Spleen (tissue), 13 donors: ENCODE measurements around the gene MAB21L1. TPM values are rescaled to one million over a fixed set of nuclear protein-coding genes. Genes with fewer than 3 reads are reported as not detected.

Experiments used
- DNase-seq: peaks from one replicate; pipeline ENCODE4 v3.0.0-alpha.2; 2020
- H3K27ac ChIP-seq, 8 donors: fragments of 200-600 bp; sonication (generic) in 7 of 8; 1 replicate in 4 of 8; 2 replicates in 4 of 8; pipeline versions ENCODE4 v1.5.0 to v1.8.0; 2016 to 2021; ENCODE audit warnings: inconsistent platforms in 4 of 8, mild to moderate bottlenecking in 4 of 8, moderate library complexity in 1 of 8
- H3K27me3 ChIP-seq, 7 donors: fragments of 200-600 bp; sonication (generic) in 6 of 7; replicated peaks in 1 of 7; 1 replicate in 4 of 7; 2 replicates in 3 of 7; pipeline versions ENCODE4 v1.5.0 to v1.8.0; 2016 to 2021; ENCODE audit warnings: inconsistent platforms in 3 of 7, mild to moderate bottlenecking in 1 of 7
- H3K36me3 ChIP-seq, 6 donors: fragments of 200-600 bp; sonication (generic) in 5 of 6; 1 replicate in 4 of 6; 2 replicates in 2 of 6; pipeline versions ENCODE4 v1.5.0 to v1.8.0; 2016 to 2021; ENCODE audit warnings: inconsistent platforms in 2 of 6
- H3K4me1 ChIP-seq, 6 donors: fragments of 200-600 bp; sonication (generic) in 5 of 6; 1 replicate in 3 of 6; 2 replicates in 3 of 6; pipeline versions ENCODE4 v1.5.0 to v1.8.0; 2016 to 2021; ENCODE audit warnings: inconsistent platforms in 3 of 6
- H3K4me3 ChIP-seq, 8 donors: fragments of 200-600 bp; sonication (generic) in 7 of 8; 1 replicate in 4 of 8; 2 replicates in 4 of 8; pipeline versions ENCODE4 v1.5.0 to v1.8.0; 2016 to 2021; ENCODE audit warnings: inconsistent platforms in 4 of 8, mild to moderate bottlenecking in 4 of 8, moderate library complexity in 2 of 8
- H3K9me3 ChIP-seq, 8 donors: fragments of 200-600 bp; sonication (generic) in 7 of 8; 1 replicate in 4 of 8; 2 replicates in 4 of 8; pipeline versions ENCODE4 v1.5.0 to v1.8.0; 2016 to 2021; ENCODE audit warnings: inconsistent platforms in 4 of 8
- CTCF ChIP-seq, 11 experiments: fragments of 200-600 bp in 7 of 11; fragments of 450-650 bp in 4 of 11; sonication (generic) in 4 of 11; IDR thresholded peaks in 8 of 11; conservative IDR thresholded peaks in 3 of 11; 1 replicate in 7 of 11; 2 replicates in 4 of 11; pipeline versions ENCODE4 v1.4.0 to v1.8.0; 2016 to 2021; ENCODE audit warnings: antibody characterized with exemption in 11 of 11, inconsistent platforms in 4 of 11, mild to moderate bottlenecking in 1 of 11
- POLR2A ChIP-seq, 3 donors: fragments of 450-650 bp; IDR thresholded peaks; one replicate each; pipeline ENCODE4 v1.5.1; 2017; ENCODE audit warnings: antibody characterized with exemption in 3 of 3, mild to moderate bottlenecking in 1 of 3
- POLR2AphosphoS5 ChIP-seq, 3 donors: sonication (generic); formaldehyde crosslinking; IDR thresholded peaks; one replicate each; pipeline ENCODE4 v1.5.1; 2017; ENCODE audit warnings: antibody characterized with exemption in 3 of 3
- WGBS, 5 donors: extraction: QIAGEN DNeasy Blood & Tissue Kit in 3 of 5; methylation state at CpG; one replicate each; pipeline versions ENCODE4 v1.1.5 to v1.1.7; 2013 to 2018; 5-methylcytosine and 5-hydroxymethylcytosine counted together
- intact Hi-C: fragments of 100-400 bp; cut with DNase I; formaldehyde crosslinking; loops from one replicate; pipeline ENCODE4 v1.15.0; 2023; ENCODE audit warnings: low total_unique reads
- long read RNA-seq, 2 donors: transcript quantifications; one replicate each; lab custom pipeline, GENCODE V29; 2026
- polyA plus RNA-seq, 3 donors: library from polyadenylated mRNA; stranded (reverse); fragments of 200-250 nt; gene quantifications; one replicate each; pipeline ENCODE4 v1.2.1, GENCODE V29; 2013
- total RNA-seq, 7 donors: library from RNA; depleted of rRNA in 3 of 7; stranded (reverse); fragments of >200 nt in 3 of 7; fragmentation: NEBNext Ultra II Directional in 4 of 7; extraction: Animal tissue kit (Norgen Biotek cat#: 25700) in 4 of 7; gene quantifications; one replicate each; pipeline versions ENCODE4 v1.1.0 to v1.2.1, GENCODE V29; 2016 to 2021
- donor health status: healthy with polysubstance abuse.
- donor health status: DM: no; HTN: no; CAD: no; lungs with moderate emphysema.
- donor health status: DM: no; HTN: no; CAD: no.
- donor health status: Bipolar disorder and iron deficiency.
- donor health status: healthy.
- donor health status: DM: no; HTN: no; CAD: no.
- donor health status: DM: yes; HTN: yes; CAD: no.

MAB21L1 gene
- 1 to 10 TPM in 1 of 7 donors, under 1 TPM in 6; 0.14 to 1.5 (median 0.73) TPM for total RNA-seq
- under 1 TPM; 0.03 to 0.67 (median 0.20) TPM for polyA plus RNA-seq
- long read RNA-seq, donor 1, partial matches to known transcripts, result 0 of 1 reads
- long read RNA-seq, donor 1, other reads (novel, unspliced or antisense), result 0 of 1 reads
- long read RNA-seq, donor 2, partial matches to known transcripts, result 0 of 1 reads
- long read RNA-seq, donor 2, other reads (novel, unspliced or antisense), result 0 of 1 reads

DNA sequence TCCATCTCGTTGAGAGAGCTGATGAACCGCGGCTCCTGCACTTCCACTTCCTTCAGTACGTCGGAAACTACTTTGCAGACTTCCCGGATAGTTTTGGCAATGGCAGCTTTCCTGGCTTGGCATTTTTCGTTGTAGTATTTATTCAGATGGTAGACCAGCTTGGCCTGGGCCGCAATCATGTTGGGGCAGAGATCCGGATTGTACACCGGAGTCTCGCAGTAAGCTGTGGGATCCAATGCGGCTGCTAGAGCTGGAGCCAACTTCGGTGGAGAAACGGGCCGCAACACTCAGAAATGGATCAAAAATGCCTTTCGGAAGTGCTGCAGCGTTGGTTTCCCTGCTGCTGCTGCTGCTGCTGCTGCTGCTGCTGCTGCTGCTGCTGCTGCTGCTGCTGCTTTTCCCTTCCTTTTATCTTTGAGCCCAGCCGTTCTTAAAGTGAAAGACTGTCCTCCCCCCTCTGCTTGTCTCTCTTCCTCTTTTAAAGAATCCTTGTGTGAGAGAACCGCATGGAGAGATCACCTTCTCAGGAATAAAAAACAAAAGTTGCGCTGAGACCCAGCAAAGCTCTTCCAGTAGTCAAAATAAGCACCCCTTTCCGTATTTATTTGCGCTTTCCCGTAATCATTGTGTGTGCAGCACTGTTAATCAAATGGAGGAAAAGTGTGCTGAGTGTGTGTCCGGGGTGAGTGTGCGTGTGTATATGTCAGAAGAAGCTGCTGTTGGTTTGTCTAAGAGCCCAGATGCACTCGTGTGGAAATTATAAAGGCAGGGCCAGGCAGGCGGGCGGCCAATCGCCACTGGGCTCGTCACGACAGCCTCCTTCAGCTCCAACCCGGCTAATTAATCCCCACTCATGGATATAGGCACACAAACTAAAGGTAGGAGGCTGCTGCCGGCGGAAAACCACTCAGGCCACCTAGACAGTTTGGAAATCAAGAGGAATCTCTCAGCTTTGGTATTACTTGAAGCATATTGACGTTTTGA lies at the start of gene MAB21L1:
MAB21L1 (minus strand) TSS at position 730 of the 984 bp plus-strand sequence; CDS start at position 179, 551 bp downstream.
- intact Hi-C loops, result no loop called here
- Histone ChIP-seq H3K4me1 (peaks cover 0 to 38% (median 20%) of the 10 kb centered on the region in 6 donors), H3K9me3 (peaks cover 0 to 25% (median 0%) of the 10 kb centered on the region in 8 donors), H3K27me3 (peaks cover 0 to 92% (median 47%) of the 10 kb centered on the region in 7 donors), H3K36me3 (no peaks in the 10 kb centered on the region), H3K27ac (peak within 1 kb of the TSS in 7 of 8 donors; percentile 22 to 69 (median 68)), H3K4me3 (peak within 1 kb of the TSS; percentile 32 to 71 (median 38))
- DNase-seq, result peak; percentile 63
- 15 to 19% (median 17%) methylated on average over 35 of the region's 35 CpGs for WGBS, 5 donors
- TF ChIP-seq POLR2AphosphoS5 (IDR thresholded peaks at IDR 0.05) (peak in 1 of 3 donors; percentile 45), POLR2A (IDR thresholded peaks at IDR 0.05) (no peak)

DNA sequence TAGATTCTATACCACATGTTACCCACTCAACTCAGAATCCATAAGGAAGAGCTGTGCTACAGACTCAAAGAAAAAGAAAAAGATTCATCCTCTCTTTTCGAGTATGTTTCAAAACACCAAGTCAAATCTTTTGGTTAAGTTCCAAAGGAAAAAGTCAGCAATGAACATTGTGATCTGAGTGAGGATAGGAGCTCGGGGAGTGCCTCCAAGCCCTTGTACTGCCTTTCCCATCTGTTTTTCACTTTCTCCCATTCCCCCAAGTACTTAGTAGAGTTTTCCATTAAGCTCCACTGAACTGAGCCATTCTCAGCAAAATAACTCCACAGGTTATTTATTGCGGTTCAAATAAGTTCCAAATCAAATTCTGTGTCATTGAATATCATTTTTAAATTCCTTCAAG lies 47.7 kb upstream of the MAB21L1 start:
- DNase-seq, result no peak
- H3K9me3 ChIP-seq, result no peaks in the 10 kb centered on the region
- intact Hi-C loops, result no loop called here
- no peaks in the 10 kb centered on the region for H3K36me3 ChIP-seq
- no peak for TF ChIP-seq POLR2AphosphoS5 (IDR thresholded peaks at IDR 0.05)
- TF ChIP-seq POLR2A (IDR thresholded peaks at IDR 0.05), result no peak
- TF ChIP-seq CTCF (IDR thresholded peaks at IDR 0.05 in 8 of 11, conservative IDR thresholded peaks at IDR 0.05 in 3 of 11), result no peak
- no peak overlapping the region for H3K4me3 ChIP-seq
- no peak overlapping the region for H3K27ac ChIP-seq
- no peaks in the 10 kb centered on the region for H3K4me1 ChIP-seq
- WGBS, 5 donors, result 73 to 89% (median 81%) methylated on average over 3 of the region's 3 CpGs
- no peaks in the 10 kb centered on the region for H3K27me3 ChIP-seq

DNA sequence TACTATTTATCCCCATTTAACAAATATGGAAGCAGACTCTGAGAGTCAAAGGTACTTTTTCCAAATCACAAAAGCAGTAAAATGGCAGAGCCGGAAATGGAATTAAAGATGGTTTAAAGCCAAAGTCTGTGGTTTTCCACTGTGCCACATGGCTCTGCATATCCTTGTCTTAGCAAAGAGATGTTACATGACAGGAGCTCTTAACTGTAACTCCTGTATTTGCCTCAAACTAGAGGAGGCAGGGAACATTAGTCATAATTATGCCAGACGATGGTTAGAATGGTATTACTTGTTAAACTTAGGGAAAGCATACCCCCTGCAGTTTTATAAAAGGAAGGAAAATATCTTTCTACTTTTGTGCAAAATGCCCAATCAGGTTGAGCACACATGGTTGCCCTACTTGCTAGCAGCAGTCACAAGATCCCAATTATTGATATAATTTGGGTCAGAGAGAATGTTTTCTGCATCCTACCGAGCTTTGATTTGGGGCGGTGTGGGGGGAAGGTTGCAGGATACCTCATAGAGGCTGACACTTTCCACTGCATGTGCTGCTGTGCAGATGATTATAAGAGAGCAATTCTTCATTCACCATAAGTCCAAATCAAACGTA lies 42.0 kb upstream of the MAB21L1 start:
- Histone ChIP-seq H3K36me3 (no peaks in the 10 kb centered on the region), H3K27me3 (no peaks in the 10 kb centered on the region), H3K4me3 (no peak overlapping the region), H3K4me1 (no peaks in the 10 kb centered on the region), H3K9me3 (no peaks in the 10 kb centered on the region), H3K27ac (no peak overlapping the region)
- TF ChIP-seq POLR2AphosphoS5 (IDR thresholded peaks at IDR 0.05) (no peak), CTCF (IDR thresholded peaks at IDR 0.05 in 8 of 11, conservative IDR thresholded peaks at IDR 0.05 in 3 of 11) (no peak), POLR2A (IDR thresholded peaks at IDR 0.05) (no peak)
- no peak for DNase-seq
- 86 to 96% (median 90%) methylated on average over 5 of the region's 5 CpGs for WGBS, 5 donors
- intact Hi-C loops, result no loop called here

- intact Hi-C loops, result no loop called here
- no peaks in the 10 kb centered on the region for H3K4me1 ChIP-seq
- no peaks in the 10 kb centered on the region for H3K9me3 ChIP-seq
- TF ChIP-seq POLR2A (IDR thresholded peaks at IDR 0.05), result no peak
- TF ChIP-seq CTCF (IDR thresholded peaks at IDR 0.05 in 8 of 11, conservative IDR thresholded peaks at IDR 0.05 in 3 of 11), result no peak
- TF ChIP-seq POLR2AphosphoS5 (IDR thresholded peaks at IDR 0.05), result no peak
- no peak overlapping the region for H3K4me3 ChIP-seq
- H3K27me3 ChIP-seq, result no peaks in the 10 kb centered on the region
- no peak overlapping the region for H3K27ac ChIP-seq
- no peak for DNase-seq
- 76 to 86% (median 84%) methylated on average over 6 of the region's 6 CpGs for WGBS, 5 donors
- no peaks in the 10 kb centered on the region for H3K36me3 ChIP-seq
Measured at GRCh38 chr13:35514801-35515502, 38.5 kb upstream of the MAB21L1 start.
